ENCODE data around the gene LENEP. TPM values are rescaled to one million over a fixed set of nuclear protein-coding genes. Genes with fewer than 3 reads are reported as not detected.
A peak's percentile ranks its signal among the peaks of the same experiment; 100 is the strongest.

Gene LENEP
- total RNA-seq (2014; rRNA removed; shearing (Covaris generic)) = not detected in 2 replicates

- no peak for DNase-seq (ENCODE audit: low read depth)
Observed at GRCh38 chr1:154993572-154994268, at the start of gene LENEP. Gene LENEP (plus strand): TSS chr1:154993586. CDS start chr1:154993608, 22 bp downstream.

GRCh38 chr1:154943649-154944400 is 49.6 kb upstream of the LENEP start:
- DNase-seq (ENCODE audit: low read depth) = no peak

GRCh38 chr1:154944401-154945159 is 48.8 kb upstream of the LENEP start:
- no peak for DNase-seq (ENCODE audit: low read depth)

- no peak for DNase-seq (ENCODE audit: low read depth)
Observed at GRCh38 chr1:154945160-154945961, 48.0 kb upstream of the LENEP start.

GRCh38 chr1:154945962-154946850 is 47.2 kb upstream of the LENEP start:
- no peak for DNase-seq (ENCODE audit: low read depth)

- no peak for DNase-seq (ENCODE audit: low read depth)
Observed at GRCh38 chr1:154948079-154948478, 45.3 kb upstream of the LENEP start.

- no peak for DNase-seq (ENCODE audit: low read depth)
Observed at GRCh38 chr1:154951901-154952657, 41.3 kb upstream of the LENEP start.

- no peak for DNase-seq (ENCODE audit: low read depth)
Observed at GRCh38 chr1:154952664-154953063, 40.7 kb upstream of the LENEP start.

GRCh38 chr1:154953611-154954038 is 39.8 kb upstream of the LENEP start:
- DNase-seq (ENCODE audit: low read depth) = no peak

- no peak for DNase-seq (ENCODE audit: low read depth)
Observed at GRCh38 chr1:154954541-154954940, 38.8 kb upstream of the LENEP start.

- DNase-seq (ENCODE audit: low read depth) = peak; percentile 85
Observed at GRCh38 chr1:154955039-154955717, 38.2 kb upstream of the LENEP start.

- DNase-seq (ENCODE audit: low read depth) = peak; percentile 94
Observed at GRCh38 chr1:154955718-154956543, 37.5 kb upstream of the LENEP start, which contains the start of gene PBXIP1. Gene PBXIP1 (minus strand): TSS chr1:154956099. CDS start chr1:154953721, 2,378 bp downstream.

GRCh38 chr1:154956544-154956941 is 36.8 kb upstream of the LENEP start:
- DNase-seq (ENCODE audit: low read depth) = peak; percentile 29

- no peak for DNase-seq (ENCODE audit: low read depth)
Observed at GRCh38 chr1:154957091-154957657, 36.2 kb upstream of the LENEP start.

GRCh38 chr1:154958036-154958435 is 35.4 kb upstream of the LENEP start:
- no peak for DNase-seq (ENCODE audit: low read depth)

GRCh38 chr1:154958681-154959425 is 34.5 kb upstream of the LENEP start:
- no peak for DNase-seq (ENCODE audit: low read depth)

GRCh38 chr1:154959426-154959780 is 34.0 kb upstream of the LENEP start:
- no peak for DNase-seq (ENCODE audit: low read depth)

All from M059J (cell line).